Stimulated activated CD8-positive, alpha-beta memory T cell treated with anti-CD3 and anti-CD28 coated beads, Interleukin-12 subunit alpha, Interleukin-12 subunit beta, amount 100 ng/mL, for 24 hours (primary cell): ENCODE measurements around the gene CRCP.
"Not testable (repeated sequence)": the region's sequence is repeated elsewhere in the genome, so short reads cannot be mapped to it uniquely, and the experiment has no call there.

Experiments used
- DNase-seq: peaks from one replicate; pipeline ENCODE4 v3.0.0-alpha.2; 2020; ENCODE audit errors: extremely low read depth

The CRCP gene

GRCh38 chr7:66105263-66105748 is 9.3 kb upstream of the CRCP start:
- no peak for DNase-seq

GRCh38 chr7:66108410-66108809 is 6.2 kb upstream of the CRCP start:
- not testable (repeated sequence) for DNase-seq

- DNase-seq, result no peak
Observed at GRCh38 chr7:66110856-66111255, 3.8 kb upstream of the CRCP start.

DNA sequence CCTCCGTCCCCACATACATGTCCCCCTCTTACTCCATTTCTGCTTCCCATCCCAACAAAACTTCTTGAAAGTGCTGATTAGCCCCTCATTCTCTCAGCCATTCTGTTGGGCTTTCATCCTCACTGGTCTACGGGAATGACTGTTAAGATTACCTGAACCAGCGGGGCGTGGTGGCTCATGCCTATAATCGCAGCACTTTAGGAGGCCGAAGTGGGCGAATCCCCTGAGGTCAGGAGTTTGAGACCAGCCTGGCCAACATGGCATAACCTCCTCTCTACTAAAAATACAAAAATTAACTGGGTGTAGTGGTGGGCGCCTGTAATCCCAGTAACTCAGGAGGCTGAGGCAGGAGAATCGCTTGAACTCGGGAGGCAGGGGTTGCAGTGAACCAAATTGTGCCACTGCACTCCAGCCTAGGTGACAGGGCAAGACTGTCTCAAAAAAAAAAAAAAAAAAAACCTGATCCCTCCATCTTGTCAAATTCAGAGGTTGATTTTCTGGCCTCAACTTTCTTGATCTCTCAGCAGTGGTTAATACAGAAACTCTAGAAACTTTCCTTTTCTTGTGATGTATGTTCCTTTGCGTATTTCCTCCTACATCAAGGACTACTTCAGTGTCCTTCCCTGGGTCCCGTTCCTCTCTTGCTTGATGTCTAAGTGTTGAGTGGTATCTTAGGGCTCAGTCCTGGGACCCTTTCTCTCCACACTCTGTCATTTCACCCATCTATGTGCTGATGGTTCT is 2.2 kb downstream of the CRCP start:
- DNase-seq, result not testable (repeated sequence)

GRCh38 chr7:66118603-66119002 is 4.0 kb downstream of the CRCP start:
- DNase-seq, result no peak

- no peak for DNase-seq
Observed at GRCh38 chr7:66119245-66119850, 4.7 kb downstream of the CRCP start.

DNA sequence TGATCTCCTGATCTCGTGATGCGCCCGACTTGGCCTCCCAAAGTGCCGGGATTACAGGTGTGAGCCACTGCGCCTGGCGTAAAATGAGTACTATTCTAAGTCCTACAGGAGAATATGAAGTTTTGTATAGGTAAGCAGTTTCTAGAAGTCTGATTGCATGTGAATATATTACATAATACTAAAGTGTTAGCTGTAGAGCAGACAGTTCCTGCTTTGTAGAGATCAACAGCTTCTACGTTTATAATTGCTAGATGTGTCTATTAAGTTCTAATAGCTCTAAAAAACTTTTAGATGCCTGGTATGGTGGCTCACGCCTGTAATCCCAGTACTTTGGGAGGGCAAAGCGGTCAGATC is 8.5 kb downstream of the CRCP start:
- no peak for DNase-seq

DNA sequence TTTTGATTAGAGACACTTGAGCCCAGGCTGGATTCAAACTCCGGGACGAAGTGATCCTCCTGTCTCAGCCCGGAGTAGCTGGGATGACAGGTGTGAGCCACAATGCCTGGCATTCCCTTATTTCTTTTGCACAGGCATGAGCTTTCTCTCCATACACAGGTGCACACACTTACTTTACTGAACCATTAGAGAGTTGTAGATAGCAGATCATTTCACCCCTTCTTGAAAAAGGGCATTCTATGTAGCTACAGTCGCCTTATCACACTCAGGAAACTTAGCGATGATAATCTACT is 9.9 kb downstream of the CRCP start:
- not testable (repeated sequence) for DNase-seq

DNA sequence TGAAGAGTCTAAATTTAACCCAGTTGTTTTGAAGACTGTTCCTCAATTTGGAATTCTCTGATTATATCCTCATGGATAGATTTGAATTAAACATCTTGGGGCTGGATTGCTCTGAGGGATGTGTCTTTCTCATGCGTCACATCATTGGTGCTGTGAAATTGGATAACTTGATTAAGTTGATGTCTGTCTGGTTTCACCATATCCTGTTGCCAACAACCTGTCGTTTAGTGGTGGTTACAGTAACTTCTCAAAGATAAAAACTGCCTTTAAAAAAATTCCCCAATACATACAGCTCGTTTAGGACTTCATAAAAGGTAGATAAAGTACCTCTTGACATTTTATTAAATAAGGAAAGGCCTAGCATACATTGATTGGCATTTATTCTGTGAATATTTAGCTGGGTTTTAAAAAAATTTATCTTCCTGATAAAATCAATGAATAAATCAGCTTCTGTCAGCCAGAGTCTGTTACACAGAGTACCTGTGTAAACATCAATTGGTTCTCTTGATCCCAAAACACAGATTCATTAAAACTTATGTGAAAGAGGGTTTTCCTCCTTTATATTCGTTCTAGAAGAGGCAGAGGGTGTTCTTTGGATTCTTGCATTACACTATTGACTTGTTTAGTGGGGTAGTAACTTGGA is 10.5 kb downstream of the CRCP start:
- DNase-seq, result no peak

- DNase-seq, result not testable (repeated sequence)
Observed at GRCh38 chr7:66125781-66126352, 11.2 kb downstream of the CRCP start.

DNA sequence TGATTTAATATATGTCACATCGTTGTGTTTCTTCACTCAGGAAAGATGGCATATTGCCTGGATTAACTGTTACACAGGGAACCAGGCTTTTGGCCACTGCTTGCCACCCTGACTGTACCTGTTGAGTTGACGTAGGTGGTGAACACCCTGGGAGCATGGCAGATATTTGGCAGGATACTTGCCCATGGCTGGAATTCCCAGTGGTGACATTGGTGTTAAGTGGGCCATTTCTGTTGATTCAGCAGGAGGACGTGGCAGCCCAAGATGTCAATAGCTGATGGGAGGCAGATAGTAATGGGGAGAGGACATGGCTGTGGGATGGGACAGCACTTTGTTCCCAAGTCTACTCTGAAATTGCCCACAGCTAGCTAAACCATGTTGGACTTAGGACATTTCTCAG is 12.5 kb downstream of the CRCP start:
- DNase-seq, result not testable (repeated sequence)

DNA sequence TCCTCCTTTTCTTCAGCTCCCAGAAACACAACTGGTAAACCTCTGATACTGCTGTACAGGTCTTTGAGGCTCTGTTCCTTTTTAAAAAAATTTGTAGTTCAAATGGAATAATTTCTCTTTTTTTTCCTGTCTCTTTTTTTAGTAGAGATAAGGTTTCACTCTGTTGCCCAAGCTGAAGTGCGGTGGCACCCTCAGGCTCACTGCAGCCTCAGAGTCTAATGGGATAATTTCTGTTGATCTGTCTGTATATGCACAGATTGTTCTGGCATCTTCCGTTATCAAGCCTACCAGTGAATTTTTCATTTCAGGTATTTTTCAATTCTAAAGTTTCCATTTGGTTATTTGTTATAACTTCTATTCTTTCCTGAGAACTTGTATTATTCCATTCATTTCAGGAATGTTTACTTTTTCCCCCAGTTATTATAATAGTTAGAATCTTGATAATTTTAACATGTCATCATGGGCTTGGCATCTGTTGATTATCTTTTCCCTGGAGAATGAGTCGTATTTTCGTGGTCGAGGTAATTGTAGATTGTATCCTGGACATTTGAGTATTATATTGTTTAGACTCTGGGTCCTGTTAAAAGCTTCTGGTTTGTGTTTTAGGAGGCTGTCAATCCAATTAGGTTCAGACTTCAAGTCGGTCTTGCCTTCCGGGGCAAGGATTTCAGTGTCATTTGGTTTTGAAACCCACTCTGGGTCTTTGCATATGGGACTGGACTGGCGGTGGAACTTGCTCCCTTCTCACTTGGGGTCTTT is 24.5 kb downstream of the CRCP start:
- DNase-seq, result no peak

DNA sequence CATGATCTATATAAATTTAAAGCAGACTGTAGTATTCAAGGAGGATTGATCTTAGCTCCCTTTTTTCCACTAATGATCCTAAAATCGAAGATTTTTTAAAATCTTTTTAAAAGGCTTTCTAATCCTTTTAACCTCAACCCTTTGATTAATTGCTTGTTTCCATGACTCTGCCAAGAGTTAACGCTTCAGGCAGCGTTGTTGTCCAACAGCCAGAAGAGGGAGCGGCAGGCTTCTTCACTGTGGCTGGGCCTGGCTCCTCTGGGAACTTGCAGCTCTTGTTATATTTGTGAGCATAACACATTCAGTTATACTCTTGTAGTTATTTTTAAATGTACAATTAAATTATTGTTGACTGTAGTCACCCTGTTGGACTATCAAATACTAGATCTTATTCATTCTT is 26.3 kb downstream of the CRCP start:
- no peak for DNase-seq

DNA sequence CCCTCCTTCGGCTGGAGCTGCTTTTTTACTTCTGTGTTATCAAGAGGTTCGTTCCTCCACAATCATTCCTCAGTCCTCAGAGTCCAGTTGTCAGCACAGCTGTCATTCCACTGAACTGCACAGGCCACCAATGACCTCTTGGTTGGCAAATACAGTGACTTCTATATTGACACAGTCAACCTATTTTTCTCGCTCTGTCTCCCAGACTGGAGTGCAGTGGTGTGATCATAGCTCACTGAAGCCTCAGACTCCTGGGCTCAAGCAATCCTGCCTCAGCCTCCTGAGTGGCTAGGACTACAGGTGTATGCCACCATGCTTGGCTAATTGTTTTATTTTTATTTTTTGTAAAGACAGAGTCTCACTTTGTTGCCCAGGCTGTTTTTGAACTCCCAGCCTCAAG is 27.7 kb downstream of the CRCP start:
- no peak for DNase-seq

DNA sequence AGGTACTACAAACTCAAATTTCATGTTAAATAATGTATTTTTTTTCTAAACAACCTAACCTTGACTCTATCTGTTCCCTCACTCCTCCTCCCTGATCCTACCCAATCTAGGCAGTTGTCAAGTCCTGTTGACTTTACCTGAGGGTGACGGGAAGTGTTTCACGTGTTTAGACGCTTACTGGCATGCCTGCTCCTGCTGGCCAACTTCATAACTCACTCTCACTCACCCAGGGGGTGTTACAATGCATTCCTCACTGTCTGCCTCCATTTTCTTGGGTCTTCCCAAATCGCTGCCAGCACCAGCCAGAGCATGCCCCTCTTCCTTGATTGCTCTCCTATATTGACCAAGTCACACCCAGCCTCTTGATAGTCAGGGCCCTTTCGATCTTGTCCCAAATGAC is 28.3 kb downstream of the CRCP start:
- no peak for DNase-seq

- DNase-seq, result no peak
Observed at GRCh38 chr7:66143876-66144332, 29.3 kb downstream of the CRCP start.

GRCh38 chr7:66145400-66146104 is 30.9 kb downstream of the CRCP start:
- no peak for DNase-seq

- no peak for DNase-seq
Observed at GRCh38 chr7:66146701-66147100, 32.1 kb downstream of the CRCP start.

- not testable (repeated sequence) for DNase-seq
Observed at GRCh38 chr7:66147657-66148056, 33.0 kb downstream of the CRCP start.

GRCh38 chr7:66150471-66150870 is 35.8 kb downstream of the CRCP start:
- no peak for DNase-seq

GRCh38 chr7:66152371-66153191 is 37.9 kb downstream of the CRCP start:
- no peak for DNase-seq
